Esophagus (tissue), 2 donors: Measurements from ENCODE around the gene ARHGEF3. TPM values are rescaled to one million over a fixed set of nuclear protein-coding genes. Genes with fewer than 3 reads are reported as not detected.
"Not testable (repeated sequence)": the region's sequence is repeated elsewhere in the genome, so short reads cannot be mapped to it uniquely, and the experiment has no call there.

Source experiments
- H3K27ac ChIP-seq, 2 donors: one replicate each; pipeline ENCODE4 v1.5.1; 2013; ENCODE audit warnings: low read depth in 2 of 2, mild to moderate bottlenecking in 2 of 2, inconsistent platforms in 1 of 2, low read length in 1 of 2, moderate library complexity in 1 of 2
- H3K27me3 ChIP-seq, 2 donors: one replicate each; pipeline ENCODE4 v1.6.1; 2013; ENCODE audit warnings: low read length in 2 of 2, control low read depth in 1 of 2, mild to moderate bottlenecking in 1 of 2; ENCODE audit not compliant: insufficient read depth in 2 of 2, control insufficient read depth in 1 of 2
- H3K36me3 ChIP-seq, 2 donors: one replicate each; pipeline ENCODE4 v1.6.1; 2013; ENCODE audit warnings: low read length in 1 of 2; ENCODE audit not compliant: control insufficient read depth in 2 of 2, insufficient read depth in 2 of 2
- H3K4me1 ChIP-seq, 2 donors: one replicate each; pipeline ENCODE4 v1.6.1; 2013; ENCODE audit warnings: low read length in 1 of 2; ENCODE audit not compliant: control insufficient read depth in 2 of 2, insufficient read depth in 2 of 2
- H3K4me3 ChIP-seq, 2 donors: one replicate each; pipeline ENCODE4 v1.5.1; 2013; ENCODE audit warnings: low read length in 2 of 2, mild to moderate bottlenecking in 2 of 2, low read depth in 1 of 2, moderate library complexity in 1 of 2
- H3K9me3 ChIP-seq, 2 donors: one replicate each; pipeline ENCODE4 v1.6.1; 2013; ENCODE audit warnings: mild to moderate bottlenecking in 2 of 2, low read depth in 1 of 2, low read length in 1 of 2, moderate library complexity in 1 of 2; ENCODE audit not compliant: control insufficient read depth in 2 of 2, insufficient read depth in 1 of 2
- WGBS, 2 donors: extraction: QIAGEN DNeasy Blood & Tissue Kit; methylation state at CpG; one replicate each; pipeline ENCODE4 v1.1.7; 2013; 5-methylcytosine and 5-hydroxymethylcytosine counted together
- polyA plus RNA-seq, 2 donors: library from polyadenylated mRNA; stranded (reverse); fragments of 200-250 nt; gene quantifications; one replicate each; pipeline ENCODE4 v1.2.3, GENCODE V29; 2013
- donor health status: healthy with polysubstance abuse.
- donor health status: Bipolar disorder and iron deficiency.

ARHGEF3 gene
- polyA plus RNA-seq, 2 donors = 11.1 to 13.2 TPM

GRCh38 chr3:56692520-56693433 is 109.0 kb downstream of the ARHGEF3 start:
- not testable (repeated sequence) for H3K27ac ChIP-seq, H3K27me3 ChIP-seq, H3K9me3 ChIP-seq, H3K4me1 ChIP-seq, H3K4me3 ChIP-seq, H3K36me3 ChIP-seq
- WGBS, 2 donors = 76 to 77% methylated on average over 15 of the region's 15 CpGs

GRCh38 chr3:56692001-56692365 is 109.8 kb downstream of the ARHGEF3 start:
- WGBS, 2 donors = 95 to 99% methylated on average over 19 to 20 of the region's 21 CpGs
- H3K4me1 ChIP-seq, H3K27ac ChIP-seq, H3K36me3 ChIP-seq, H3K27me3 ChIP-seq, H3K4me3 ChIP-seq, H3K9me3 ChIP-seq: not testable (repeated sequence)

DNA sequence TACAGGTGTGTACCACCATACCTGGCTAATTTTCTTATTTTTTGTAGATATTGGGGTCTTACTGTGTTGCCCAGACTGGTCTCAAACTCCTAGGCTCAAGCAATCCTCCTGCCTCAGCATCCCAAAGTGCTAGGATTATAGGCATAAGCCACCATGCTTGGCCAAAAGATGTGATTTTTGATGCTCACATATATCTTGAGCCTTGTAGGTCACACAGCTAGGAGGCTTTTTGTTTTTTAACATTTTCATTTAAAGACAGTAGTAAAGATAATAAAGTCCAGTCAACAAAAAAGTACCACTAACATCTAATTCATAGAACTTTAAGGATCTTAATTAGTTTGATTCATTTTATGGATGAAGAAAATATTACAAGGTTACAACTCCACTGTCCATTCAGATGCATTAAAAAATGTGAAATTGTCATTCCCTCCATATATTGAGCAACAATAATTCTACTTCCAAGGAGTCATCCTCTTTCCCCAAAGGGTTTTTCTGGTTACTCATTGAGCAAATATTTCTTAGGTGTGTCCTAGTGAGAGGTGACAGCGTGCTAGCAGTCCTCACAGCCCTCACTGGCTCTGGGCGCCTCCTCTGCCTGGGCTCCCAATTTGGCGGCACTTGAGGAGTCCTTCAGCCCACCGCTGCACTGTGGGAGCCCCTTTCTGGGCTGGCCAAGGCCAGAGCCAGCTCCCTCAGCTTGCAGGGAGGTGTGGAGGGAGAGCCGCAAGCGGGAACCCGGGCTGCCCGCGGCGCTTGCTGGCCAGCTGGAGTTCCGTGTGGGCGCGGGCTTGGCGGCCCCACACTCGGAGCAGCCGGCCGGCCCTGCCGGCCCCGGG is 110.4 kb downstream of the ARHGEF3 start:
- no peaks in the 10 kb centered on the region for H3K27me3 ChIP-seq
- no peaks in the 10 kb centered on the region for H3K4me1 ChIP-seq
- no peaks in the 10 kb centered on the region for H3K9me3 ChIP-seq
- 94 to 97% methylated on average over 18 to 19 of the region's 19 CpGs for WGBS, 2 donors
- H3K4me3 ChIP-seq = no peak overlapping the region
- H3K36me3 ChIP-seq = no peaks in the 10 kb centered on the region
- H3K27ac ChIP-seq = no peak overlapping the region

- H3K9me3 ChIP-seq = no peaks in the 10 kb centered on the region
- H3K4me3 ChIP-seq = no peak overlapping the region
- H3K27me3 ChIP-seq = no peaks in the 10 kb centered on the region
- H3K36me3 ChIP-seq = no peaks in the 10 kb centered on the region
- WGBS, 2 donors = 88 to 99% methylated on average over 1 of the region's 1 CpG
- no peaks in the 10 kb centered on the region for H3K4me1 ChIP-seq
- no peak overlapping the region for H3K27ac ChIP-seq
These were observed 112.4 kb downstream of the ARHGEF3 start for GRCh38 chr3:56689303-56689702.

GRCh38 chr3:56688191-56688590 is 113.6 kb downstream of the ARHGEF3 start:
- Histone ChIP-seq H3K9me3 (no peaks in the 10 kb centered on the region), H3K4me3 (no peak overlapping the region), H3K36me3 (no peaks in the 10 kb centered on the region), H3K4me1 (no peaks in the 10 kb centered on the region), H3K27me3 (no peaks in the 10 kb centered on the region), H3K27ac (no peak overlapping the region)
- WGBS, 2 donors = 57 to 75% methylated on average over 1 of the region's 1 CpG

DNA sequence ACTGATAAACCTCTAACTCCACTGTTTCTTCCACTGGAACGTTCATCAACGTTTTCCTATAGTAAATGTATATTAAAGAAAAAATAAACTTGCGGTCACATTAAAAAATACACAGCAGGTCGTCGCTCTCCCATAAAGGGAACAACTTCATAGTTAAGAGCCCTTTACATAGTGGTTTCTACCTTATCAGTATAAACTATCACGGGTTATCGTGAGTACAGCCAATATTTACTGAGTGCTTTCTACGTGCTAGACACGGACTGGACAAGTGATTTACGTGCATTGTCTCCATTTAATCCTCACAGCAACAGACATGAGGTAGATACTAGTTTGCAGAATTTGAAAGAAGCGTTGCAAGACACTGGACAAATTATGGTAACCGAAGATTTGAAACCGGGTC is 117.7 kb downstream of the ARHGEF3 start:
- Histone ChIP-seq H3K4me3 (no peak overlapping the region), H3K9me3 (no peaks in the 10 kb centered on the region), H3K36me3 (no peaks in the 10 kb centered on the region), H3K4me1 (no peaks in the 10 kb centered on the region), H3K27ac (no peak overlapping the region), H3K27me3 (no peaks in the 10 kb centered on the region)
- 95 to 97% methylated on average over 13 of the region's 13 CpGs for WGBS, 2 donors

DNA sequence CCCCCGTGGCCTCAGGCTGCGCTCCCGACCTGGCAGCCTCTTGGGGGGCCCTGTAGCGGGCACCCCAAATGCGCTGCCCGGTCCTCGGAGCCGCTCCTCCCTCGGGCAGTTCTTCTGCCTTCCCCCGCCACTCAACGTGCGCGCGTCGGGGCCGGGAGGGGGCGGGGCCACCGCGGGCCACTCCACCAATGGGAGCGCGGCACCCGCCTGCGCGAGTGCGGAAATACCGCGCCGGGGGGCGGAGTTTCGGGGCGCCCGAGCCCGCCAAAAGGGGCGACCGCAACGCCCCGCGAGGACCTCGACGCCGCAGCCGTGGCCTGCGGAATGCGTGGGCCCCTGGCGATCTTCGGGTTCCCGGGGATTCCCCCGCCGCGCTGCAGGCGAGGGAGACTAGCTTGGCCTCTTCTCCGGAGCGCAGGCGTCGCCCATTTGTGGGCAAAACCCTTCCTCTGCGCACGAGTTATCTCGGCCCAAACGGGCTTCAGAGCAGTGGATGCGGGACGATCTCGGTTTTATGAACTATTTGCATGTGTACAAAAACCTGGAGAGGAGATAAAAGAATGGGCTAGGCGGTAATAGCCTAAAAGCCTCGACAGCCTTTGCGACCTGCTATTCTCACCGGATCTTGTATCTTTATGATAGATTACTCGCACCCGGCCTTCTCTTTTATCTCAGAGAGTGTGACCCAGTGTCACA is 118.5 kb downstream of the ARHGEF3 start, which contains the start of gene TASOR:
TSS of gene TASOR (minus strand) at position 144 of the 696 bp plus-strand sequence. CDS start 259 bp downstream, outside the sequence.
- no peaks in the 10 kb centered on the region for H3K4me1 ChIP-seq
- no peaks in the 10 kb centered on the region for H3K9me3 ChIP-seq
- no peaks in the 10 kb centered on the region for H3K36me3 ChIP-seq
- peak within 1 kb of the TSS; percentile 95 to 98 for H3K27ac ChIP-seq
- peak within 1 kb of the TSS; percentile 78 to 84 for H3K4me3 ChIP-seq
- H3K27me3 ChIP-seq = no peaks in the 10 kb centered on the region
- WGBS, 2 donors = 19 to 20% methylated on average over 51 to 68 of the region's 68 CpGs

GRCh38 chr3:56682462-56683121 is 119.2 kb downstream of the ARHGEF3 start:
- Histone ChIP-seq H3K27ac (peak overlapping the region; percentile 95 to 98), H3K9me3 (no peaks in the 10 kb centered on the region), H3K4me3 (peak overlapping the region; percentile 78 to 84), H3K4me1 (no peaks in the 10 kb centered on the region), H3K36me3 (no peaks in the 10 kb centered on the region), H3K27me3 (no peaks in the 10 kb centered on the region)
- 0 to 1% methylated on average over 52 to 58 of the region's 58 CpGs for WGBS, 2 donors

- Histone ChIP-seq H3K27ac (peak overlapping the region; percentile 95 to 98), H3K4me3 (peak overlapping the region; percentile 78 to 84), H3K9me3 (no peaks in the 10 kb centered on the region), H3K4me1 (no peaks in the 10 kb centered on the region), H3K27me3 (no peaks in the 10 kb centered on the region), H3K36me3 (no peaks in the 10 kb centered on the region)
- 13 to 17% methylated on average over 10 of the region's 10 CpGs for WGBS, 2 donors
These were observed 119.7 kb downstream of the ARHGEF3 start for GRCh38 chr3:56681984-56682461.
